ENCODE data around the gene OXSM.

GRCh38 chr3:25744470-25744869 is 45.4 kb upstream of the OXSM start:
- no peak for TF ChIP-seq CTCF (conservative IDR thresholded peaks at IDR 0.05)
- no peak for TF ChIP-seq ZFX (IDR thresholded peaks at IDR 0.05)
